Stimulated activated CD8-positive, alpha-beta memory T cell treated with anti-CD3 and anti-CD28 coated beads, Interleukin-12 subunit alpha, Interleukin-12 subunit beta, amount 100 ng/mL, for 24 hours (primary cell): ENCODE results near the gene PYGB.
"Not testable (repeated sequence)": the region's sequence is repeated elsewhere in the genome, so short reads cannot be mapped to it uniquely, and the experiment has no call there.

Source experiments
- DNase-seq: peaks from one replicate; pipeline ENCODE4 v3.0.0-alpha.2; 2020; ENCODE audit errors: extremely low read depth

Gene PYGB

DNA sequence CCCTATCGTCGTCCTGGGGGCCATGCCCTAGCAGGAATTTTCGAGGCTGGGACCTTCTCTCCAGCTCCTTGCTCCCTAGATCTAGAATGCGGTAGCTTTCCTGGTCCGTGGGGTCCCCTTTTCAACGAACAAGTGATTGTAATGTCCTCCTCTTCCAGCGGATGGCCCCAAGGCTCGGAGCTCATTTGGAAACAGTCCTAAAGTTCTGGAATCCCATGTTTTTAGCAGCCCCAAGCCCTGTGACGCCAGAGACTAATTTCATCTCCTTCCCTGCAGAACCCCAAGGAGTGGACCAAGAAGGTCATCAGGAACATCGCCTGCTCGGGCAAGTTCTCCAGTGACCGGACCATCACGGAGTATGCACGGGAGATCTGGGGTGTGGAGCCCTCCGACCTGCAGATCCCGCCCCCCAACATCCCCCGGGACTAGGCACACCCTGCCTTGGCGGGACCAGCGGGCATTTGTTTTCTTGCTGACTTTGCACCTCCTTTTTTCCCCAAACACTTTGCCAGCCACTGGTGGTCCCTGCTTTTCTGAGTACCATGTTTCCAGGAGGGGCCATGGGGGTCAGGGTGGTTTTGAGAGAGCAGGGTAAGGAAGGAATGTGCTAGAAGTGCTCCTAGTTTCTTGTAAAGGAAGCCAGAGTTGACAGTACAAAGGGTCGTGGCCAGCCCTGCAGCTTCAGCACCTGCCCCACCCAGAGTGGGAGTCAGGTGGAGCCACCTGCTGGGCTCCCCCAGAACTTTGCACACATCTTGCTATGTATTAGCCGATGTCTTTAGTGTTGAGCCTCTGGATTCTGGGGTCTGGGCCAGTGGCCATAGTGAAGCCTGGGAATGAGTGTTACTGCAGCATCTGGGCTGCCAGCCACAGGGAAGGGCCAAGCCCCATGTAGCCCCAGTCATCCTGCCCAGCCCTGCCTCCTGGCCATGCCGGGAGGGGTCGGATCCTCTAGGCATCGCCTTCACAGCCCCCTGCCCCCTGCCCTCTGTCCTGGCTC is 48.5 kb downstream of the PYGB start:
- DNase-seq, result no peak

DNA sequence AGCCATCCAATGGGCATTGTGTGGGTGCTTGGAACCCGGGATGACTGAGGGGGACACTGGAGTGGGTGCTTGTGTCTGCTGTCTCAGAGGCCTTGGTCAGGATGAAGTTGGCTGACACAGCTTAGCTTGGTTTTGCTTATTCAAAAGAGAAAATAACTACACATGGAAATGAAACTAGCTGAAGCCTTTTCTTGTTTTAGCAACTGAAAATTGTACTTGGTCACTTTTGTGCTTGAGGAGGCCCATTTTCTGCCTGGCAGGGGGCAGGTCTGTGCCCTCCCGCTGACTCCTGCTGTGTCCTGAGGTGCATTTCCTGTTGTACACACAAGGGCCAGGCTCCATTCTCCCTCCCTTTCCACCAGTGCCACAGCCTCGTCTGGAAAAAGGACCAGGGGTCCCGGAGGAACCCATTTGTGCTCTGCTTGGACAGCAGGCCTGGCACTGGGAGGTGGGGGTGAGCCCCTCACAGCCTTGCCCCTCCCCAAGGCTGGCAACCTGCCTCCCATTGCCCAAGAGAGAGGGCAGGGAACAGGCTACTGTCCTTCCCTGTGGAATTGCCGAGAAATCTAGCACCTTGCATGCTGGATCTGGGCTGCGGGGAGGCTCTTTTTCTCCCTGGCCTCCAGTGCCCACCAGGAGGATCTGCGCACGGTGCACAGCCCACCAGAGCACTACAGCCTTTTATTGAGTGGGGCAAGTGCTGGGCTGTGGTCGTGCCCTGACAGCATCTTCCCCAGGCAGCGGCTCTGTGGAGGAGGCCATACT is 49.4 kb downstream of the PYGB start:
- no peak for DNase-seq

DNA sequence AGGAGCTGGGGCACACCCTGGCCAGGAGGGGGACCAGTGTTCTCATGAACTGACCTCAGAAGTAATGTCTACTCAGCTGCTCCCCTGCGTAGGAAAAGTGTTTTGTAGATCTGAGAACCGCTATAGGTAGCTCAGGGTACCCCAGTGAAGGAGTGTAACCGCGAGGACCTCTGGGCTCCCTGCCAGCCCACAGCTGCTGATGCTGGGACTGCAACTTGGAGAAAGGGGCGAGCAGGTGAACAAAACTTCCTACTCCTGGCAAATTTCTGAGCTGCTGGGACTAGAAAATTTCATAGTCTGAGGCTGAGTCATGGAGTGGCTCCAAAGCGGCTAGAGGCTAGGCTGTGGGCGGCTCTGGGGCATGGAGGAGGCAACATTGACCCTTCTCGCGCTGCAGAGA is 51.9 kb downstream of the PYGB start:
- DNase-seq, result no peak

DNA sequence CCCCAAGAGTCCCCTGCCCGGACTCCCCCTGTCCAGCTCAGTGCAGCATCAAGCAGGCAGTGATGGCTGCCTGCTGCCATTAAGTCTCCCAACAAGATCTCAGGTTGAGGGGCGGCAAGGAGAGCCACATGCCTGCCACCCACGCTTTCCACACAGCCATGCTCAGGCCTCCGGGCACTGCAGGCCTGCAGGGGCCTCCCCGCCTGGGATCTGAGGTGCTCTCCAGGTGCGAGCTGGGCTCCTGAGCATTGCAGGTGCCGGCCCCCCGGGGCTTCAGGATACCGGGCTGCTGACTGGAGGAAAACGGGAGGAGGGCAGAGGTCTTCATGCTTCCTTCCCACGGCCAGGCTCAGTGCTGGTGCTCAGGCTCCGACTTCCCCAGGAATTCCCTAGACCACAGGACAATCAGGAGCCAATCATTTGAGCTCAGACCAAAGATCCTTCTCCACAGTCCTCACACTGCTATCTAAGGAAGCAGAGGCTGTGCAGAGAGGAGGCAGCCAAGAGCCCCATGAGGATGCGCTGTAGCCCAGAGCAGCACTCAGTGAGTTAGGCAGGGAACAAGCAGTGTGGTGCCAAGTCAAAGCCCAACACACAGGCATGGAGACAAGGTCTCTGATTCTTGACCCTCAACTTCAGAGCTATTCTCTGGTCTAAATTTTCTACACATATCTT is 52.7 kb downstream of the PYGB start:
- no peak for DNase-seq

DNA sequence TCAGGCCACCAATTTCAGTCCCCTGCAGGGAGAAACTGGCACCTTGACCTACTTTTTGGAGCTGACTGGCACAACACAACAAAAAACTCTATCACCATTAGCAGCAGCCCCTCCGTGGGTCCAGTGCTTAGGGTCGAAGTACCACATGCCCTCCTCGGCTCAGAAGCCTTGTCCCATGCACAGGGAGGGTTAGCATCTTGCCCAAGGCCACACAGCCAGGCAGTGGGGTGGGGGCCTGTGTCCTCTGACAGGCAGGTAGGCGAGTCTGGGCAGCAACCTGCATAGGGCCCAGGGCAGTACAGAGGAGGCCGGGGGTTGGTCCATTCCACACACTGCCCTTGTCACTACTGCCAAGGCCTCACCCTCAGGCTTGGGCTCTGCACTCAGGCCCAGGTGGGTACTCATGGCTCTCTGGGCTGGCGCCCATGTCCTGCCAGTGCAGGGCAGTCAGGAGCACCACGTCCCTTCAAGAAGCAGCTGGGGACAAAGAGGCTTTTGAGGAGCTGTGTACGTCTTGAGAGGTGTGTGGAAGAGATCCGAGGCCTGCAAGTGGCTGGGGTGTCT is 53.6 kb downstream of the PYGB start:
- DNase-seq, result no peak

DNA sequence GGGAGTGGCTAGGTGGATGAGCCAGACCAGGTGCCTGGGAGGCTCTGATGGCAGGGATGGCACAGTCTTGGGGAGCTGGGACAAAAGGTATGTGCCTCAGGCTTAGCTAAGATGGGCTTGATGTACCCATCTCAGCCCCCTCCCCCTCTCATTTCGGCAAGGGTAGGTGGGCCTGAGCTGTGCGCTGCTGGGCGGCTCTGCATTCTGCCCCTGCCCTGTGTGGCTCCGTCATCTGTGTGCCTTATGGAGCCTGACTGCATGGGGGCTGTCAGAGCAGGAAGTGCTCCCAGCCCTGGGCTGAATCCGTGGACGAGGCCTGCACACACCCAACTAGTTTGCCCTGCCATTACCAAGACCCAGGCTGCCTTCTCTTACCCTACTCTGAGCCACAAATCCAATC is 54.7 kb downstream of the PYGB start:
- no peak for DNase-seq

DNA sequence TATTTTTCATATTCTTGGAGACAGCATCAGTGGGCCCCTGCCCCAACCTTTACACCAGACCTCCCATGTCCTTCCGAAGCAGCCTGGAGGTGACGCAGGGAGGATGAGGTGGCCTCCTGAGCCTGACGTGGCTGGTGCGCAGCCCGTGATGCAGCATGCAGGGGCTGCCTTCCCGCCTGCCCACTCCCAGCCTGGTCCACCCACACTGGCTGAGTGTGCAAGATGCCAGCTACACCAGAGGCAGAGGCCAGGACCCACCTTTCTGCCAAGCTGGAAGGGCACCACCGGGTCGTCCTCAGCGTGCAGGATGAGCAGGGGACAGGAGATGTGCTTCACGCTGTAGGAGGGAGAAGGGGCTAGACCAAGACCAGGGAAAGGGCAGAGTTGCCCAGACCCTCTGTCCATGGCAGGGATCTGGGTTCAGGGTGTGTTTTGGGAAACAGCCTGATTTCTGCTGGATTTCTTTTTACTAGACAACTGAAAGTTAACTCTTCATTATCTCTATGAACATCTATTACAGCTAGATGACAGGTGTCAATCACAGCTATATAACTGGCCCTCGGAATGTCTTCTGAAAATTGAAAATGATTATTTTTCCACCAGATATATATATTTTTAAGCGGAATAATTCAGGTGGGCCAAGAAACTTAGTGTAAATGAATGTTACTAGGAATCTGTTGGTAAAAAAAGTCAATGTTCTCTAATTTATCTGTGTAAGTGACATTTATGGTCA is 55.6 kb downstream of the PYGB start:
- DNase-seq, result no peak

DNA sequence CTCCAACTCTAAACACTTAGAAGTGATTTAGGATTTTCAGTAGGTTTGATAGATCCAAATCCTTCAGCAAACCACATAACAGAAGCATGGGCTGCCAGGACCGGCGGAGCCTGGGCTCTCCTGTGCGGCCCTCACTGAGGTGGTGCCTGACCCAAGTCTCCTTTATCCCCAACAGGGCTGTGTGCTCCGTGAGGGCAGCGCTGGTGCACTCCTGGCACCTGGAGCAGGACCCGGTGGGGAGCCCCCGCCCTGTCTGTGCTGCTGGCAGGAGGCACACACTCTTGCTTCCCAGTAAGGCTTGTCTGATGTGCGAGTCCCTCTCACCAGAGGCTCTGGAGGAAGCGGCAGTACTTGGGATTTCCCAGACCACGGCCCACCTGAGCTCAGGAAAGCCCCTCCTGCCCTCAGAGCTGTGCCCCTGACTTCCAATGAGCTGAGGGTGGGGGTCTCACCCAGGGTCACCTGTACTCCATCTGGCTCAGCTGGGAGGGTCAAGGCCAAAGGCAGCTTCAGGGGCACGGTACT is 56.2 kb downstream of the PYGB start:
- no peak for DNase-seq

DNA sequence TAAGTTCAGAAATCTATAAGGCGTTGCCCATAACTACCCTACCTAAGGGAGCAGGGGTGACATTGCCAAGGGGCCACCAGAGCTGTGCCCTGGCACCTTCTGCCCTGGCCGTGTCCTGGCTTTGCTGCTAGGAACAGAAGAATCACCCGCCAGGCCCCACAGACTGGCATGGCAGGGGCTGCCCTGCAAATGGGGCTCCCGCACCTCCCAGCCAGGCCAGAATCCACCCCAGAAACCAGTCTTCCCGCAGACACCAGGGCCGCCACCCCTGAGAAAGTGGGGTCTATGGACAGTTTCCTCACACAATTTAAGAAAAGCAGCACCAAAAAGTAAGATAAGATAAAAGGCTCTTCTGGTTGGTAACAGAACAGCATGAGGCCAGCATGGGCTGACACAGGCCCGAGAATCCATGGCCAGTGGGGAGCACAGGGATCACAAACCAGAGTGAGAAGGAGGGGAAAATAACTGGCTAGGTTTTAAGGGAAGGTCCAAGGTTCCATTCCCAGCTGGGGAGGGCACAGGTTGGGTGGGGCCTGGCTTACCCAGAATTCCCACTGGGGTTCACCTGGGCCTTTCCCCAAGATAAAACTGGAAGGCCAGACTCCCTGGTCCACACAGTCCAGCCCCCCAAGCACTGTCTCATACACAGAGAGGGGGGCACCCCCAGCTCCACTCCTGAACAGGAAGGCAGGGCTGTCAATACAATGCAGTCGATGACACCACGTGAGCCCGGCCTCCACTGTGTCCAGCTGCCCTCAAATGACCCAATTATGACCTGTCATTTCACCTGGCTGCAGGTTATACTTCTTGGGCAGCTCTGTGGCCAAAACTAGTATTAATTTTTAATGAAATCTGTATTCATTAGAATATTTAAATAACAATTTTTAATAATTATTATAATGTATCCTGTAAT is 59.4 kb downstream of the PYGB start:
- no peak for DNase-seq

DNA sequence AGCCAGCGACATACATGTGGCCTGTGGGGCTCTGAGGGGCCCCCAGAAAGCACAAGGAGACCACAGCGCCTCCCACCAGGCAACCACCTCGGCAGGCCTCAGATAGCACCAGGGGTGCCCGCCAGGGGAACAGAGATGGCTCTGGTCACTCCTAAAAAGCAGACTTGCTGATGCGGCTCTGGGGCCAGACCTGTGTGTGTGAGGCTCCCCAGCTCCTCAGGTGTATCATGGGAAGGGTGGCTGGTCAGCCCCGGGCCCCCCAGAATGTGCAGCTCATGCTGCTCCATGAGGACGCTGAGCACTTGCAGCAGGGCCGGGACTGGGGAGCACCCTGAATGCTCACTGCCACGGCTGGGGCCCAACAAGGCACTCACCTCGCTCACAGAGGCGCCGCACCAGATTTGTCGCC is 60.2 kb downstream of the PYGB start:
- DNase-seq, result no peak

DNA sequence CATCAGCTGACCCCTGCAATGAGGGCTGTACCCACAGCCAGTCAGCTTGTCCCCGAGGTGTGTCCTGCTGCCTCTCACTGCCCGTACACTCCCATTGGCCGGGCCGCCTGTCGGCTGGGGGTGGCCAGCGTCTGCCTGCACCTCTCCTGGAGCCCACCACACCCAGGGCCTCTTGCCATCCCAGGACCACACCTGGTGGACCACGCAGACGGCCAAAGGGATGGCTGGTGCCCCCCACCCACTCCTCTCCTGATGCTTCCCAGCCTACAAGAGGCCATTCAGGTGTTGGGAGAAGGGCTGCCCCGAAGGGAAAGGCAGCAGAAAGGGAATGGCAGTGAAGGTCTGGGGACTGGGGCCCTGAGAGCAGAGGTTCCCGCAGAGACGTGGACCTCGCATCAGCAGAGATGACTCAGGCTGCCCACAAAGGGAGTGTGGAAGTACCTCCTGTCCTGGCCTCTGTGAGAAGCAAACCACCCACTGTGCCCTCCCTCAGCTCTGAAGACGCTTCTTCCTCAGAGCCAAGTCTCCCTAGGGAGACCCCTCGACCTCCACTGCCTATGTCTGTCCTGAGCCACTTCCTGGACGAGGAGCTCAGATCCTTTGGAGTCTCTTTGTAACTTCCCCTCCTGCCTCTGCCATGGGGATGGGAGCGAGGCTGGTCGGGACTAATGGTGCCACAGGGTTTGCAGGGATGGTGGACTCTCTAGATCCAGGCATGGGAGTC is 60.9 kb downstream of the PYGB start:
- no peak for DNase-seq

DNA sequence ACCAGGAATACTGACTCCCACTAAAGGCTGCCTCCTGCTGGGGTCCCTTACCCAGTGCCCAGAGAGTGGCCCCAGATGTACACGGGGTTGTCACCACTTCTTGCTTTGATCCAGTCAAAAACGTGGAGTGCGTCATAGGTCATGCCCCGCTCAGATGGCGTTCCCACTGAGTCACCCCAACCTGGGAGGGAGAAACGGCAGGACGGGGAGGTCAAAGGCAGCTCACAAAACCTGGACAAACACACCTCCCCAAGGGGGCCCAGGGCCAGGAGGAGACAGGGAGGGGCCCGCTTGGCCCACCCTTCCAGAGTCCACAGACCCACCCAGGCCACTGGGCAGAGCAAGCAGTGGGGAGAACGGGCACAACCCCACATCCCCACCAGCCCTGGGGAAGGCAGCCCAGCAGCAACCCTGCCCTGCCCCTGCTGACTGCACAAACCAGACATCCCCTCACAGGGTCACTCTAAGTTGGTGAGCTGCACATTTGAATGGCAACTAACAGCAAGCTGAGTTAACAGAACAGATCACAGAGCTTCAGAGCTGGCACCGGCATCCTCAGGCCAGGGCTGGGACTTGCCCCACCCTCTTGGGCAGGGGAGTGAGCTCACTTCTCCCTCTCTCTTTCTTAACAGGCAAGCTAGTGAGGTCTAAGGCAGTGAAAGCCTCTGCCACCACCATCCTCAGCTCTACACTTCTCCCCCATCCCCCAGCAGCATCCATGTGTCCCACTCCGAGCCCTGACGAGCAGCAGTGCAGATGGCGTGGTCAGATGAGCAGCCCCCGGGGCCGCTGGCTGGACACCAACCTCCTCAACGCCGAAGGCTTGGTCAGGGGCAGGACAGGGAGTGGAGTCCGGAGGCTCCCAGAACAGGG is 61.7 kb downstream of the PYGB start:
- DNase-seq, result no peak

DNA sequence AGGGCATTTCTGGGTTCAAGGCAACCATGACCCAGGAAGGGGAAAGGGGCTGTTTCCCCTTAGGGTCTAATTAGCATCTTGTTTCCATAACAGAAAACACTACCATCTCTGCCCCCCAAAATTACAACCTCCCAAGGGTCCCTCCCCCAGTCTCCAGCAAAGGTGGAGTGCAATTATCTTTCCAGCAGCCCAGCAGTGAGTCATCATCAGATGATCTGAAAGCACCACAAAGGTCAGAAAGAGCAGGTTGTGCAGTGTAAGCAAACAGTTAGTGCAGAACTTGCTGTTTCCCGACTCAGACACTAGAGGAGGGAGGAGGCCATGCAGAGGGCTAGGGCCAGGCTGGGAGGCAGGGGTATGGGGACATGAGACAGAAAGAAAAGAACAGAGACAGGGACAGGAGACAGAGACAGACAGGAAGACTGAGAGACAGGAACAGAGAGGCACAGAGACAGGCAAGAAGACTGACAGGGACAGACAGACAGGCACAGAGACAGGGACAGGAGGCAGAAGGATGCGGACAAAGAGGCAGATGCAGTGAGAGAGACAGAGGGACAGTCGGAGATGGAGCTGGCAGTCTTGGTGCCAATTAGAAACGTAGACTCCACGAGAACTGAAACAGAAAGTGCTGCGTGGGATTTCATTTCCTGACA is 62.5 kb downstream of the PYGB start:
- no peak for DNase-seq

DNA sequence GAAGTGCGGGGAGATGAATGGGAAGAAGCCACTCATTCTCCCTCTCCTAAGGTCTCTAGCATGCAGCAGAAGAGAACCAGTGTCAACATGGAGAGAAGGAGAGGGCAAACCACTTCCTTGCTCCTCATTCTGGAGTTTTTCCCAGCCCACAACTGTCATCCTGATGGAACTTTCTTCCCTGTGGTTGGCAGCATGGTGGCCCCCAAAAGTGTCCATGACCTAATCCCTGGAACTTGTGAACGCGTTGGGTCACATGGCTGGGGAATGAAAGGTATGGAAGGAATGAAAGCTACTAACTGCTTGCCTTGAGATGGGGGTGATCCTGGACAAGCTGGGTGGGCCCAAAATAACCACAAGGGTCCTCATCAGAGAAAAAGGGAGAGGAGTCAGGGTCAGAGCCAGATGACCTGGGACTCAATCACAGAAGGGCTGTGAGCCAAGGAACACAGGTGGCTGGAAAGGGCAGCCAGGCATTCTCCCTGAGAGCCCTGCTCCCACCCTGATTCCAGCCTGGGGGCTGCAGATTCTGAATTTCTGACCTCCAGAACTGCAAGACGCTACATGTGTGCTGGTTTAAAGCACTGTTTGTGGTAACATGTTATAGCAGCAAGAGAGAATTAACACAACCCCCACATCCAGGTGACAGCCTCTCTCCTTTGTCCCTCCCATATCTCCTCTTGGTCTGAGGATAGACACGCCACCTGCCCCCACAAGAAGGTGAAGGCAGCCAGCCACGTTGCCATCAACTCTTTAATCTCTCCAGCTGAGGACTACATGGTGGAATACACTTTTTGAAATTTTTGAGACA is 63.2 kb downstream of the PYGB start:
- no peak for DNase-seq

DNA sequence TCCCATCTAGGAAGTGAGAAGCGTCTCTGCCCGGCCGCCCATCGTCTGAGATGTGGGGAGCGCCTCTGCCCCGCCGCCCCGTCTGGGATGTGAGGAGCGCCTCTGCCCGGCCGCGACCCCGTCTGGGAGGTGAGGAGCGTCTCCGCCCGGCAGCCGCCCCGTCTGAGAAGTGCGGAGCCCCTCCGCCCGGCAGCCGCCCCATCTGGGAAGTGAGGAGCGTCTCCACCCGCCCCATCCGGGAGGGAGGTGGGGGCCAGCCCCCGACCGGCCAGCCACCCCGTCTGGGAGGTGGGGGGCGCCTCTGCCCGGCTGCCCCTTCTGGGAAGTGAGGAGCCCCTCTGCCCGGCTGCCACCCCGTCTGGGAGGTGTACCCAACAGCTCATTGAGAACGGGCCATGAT is 64.8 kb downstream of the PYGB start:
- not testable (repeated sequence) for DNase-seq

DNA sequence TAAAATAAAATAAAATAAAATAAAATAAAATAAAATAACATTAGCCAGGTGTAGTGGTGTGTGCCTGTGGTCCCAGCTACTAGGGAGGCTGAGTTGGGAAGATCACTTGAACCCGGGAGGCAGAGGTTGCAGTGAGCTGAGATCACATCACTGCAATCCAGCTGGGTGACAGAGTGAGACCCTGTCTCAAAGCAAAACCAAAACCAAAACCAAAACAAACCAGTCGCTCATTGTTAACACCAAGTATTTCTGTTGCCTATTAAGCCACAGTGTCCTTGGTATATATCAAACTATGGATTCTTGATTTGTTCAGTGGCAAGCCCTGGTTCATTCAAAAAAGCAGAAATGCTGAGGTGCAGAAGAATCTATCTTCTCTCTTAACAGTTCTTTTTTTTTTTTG is 65.7 kb downstream of the PYGB start:
- no peak for DNase-seq
